ENCODE measurements around the gene PRKAR1B. TPM values are rescaled to one million over a fixed set of nuclear protein-coding genes. Genes with fewer than 3 reads are reported as not detected.

PRKAR1B gene
- total RNA-seq, 1 donor from 2014 or later = 14.2 TPM

- Histone ChIP-seq H3K36me3 (no peaks in the 10 kb centered on the region), H3K27me3 (ENCODE audit: low read depth) (no peaks in the 10 kb centered on the region), H3K4me1 (peaks cover 20% of the 10 kb centered on the region), H3K9me3 (replicated peaks) (peaks cover 5% of the 10 kb centered on the region), H3K27ac (replicated peaks) (peak overlapping the region; percentile 42), H3K4me3 (no peak overlapping the region)
- intact Hi-C loops (cut with micrococcal nuclease) = no loop called here
- no peak for TF ChIP-seq CTCF (IDR thresholded peaks at IDR 0.05; ENCODE audit: borderline replicate concordance)
- no peak for DNase-seq
Measured at GRCh38 chr7:542713-543500, 184.2 kb downstream of the PRKAR1B start.

GRCh38 chr7:542131-542712 is 184.9 kb downstream of the PRKAR1B start:
- Histone ChIP-seq H3K27ac (replicated peaks) (peak overlapping the region; percentile 42), H3K27me3 (ENCODE audit: low read depth) (no peaks in the 10 kb centered on the region), H3K4me3 (no peak overlapping the region), H3K36me3 (no peaks in the 10 kb centered on the region), H3K9me3 (replicated peaks) (peaks cover 5% of the 10 kb centered on the region), H3K4me1 (peaks cover 23% of the 10 kb centered on the region)
- TF ChIP-seq CTCF (IDR thresholded peaks at IDR 0.05; ENCODE audit: borderline replicate concordance) = no peak
- DNase-seq = no peak
- intact Hi-C loops (cut with micrococcal nuclease) = no loop called here

- DNase-seq = no peak
Measured at GRCh38 chr7:541661-542060, 185.4 kb downstream of the PRKAR1B start.

GRCh38 chr7:540997-541396 is 186.1 kb downstream of the PRKAR1B start:
- no peaks in the 10 kb centered on the region for H3K36me3 ChIP-seq
- peaks cover 5% of the 10 kb centered on the region for H3K9me3 ChIP-seq (replicated peaks)
- TF ChIP-seq CTCF (IDR thresholded peaks at IDR 0.05; ENCODE audit: borderline replicate concordance) = no peak
- H3K4me3 ChIP-seq = no peak overlapping the region
- H3K27me3 ChIP-seq (ENCODE audit: low read depth) = no peaks in the 10 kb centered on the region
- H3K4me1 ChIP-seq = peaks cover 23% of the 10 kb centered on the region
- no peak overlapping the region for H3K27ac ChIP-seq (replicated peaks)
- DNase-seq = no peak
- intact Hi-C loops (cut with micrococcal nuclease) = no loop called here

More at GRCh38 chr7:541661-542060, 185.4 kb downstream of the PRKAR1B start:
- H3K4me1 ChIP-seq = peaks cover 23% of the 10 kb centered on the region
- intact Hi-C loops (cut with micrococcal nuclease) = no loop called here
- TF ChIP-seq CTCF (IDR thresholded peaks at IDR 0.05; ENCODE audit: borderline replicate concordance) = no peak
- no peak overlapping the region for H3K4me3 ChIP-seq
- H3K27me3 ChIP-seq (ENCODE audit: low read depth) = no peaks in the 10 kb centered on the region
- H3K27ac ChIP-seq (replicated peaks) = no peak overlapping the region
- peaks cover 5% of the 10 kb centered on the region for H3K9me3 ChIP-seq (replicated peaks)
- no peaks in the 10 kb centered on the region for H3K36me3 ChIP-seq

GRCh38 chr7:540579-540978 is 186.5 kb downstream of the PRKAR1B start:
- H3K9me3 ChIP-seq (replicated peaks) = peaks cover 5% of the 10 kb centered on the region
- no peak for DNase-seq
- intact Hi-C loops (cut with micrococcal nuclease) = no loop called here

More at GRCh38 chr7:540579-540978, 186.5 kb downstream of the PRKAR1B start:
- no peak overlapping the region for H3K4me3 ChIP-seq
- H3K27ac ChIP-seq (replicated peaks) = no peak overlapping the region
- H3K4me1 ChIP-seq = peaks cover 23% of the 10 kb centered on the region
- no peaks in the 10 kb centered on the region for H3K27me3 ChIP-seq (ENCODE audit: low read depth)
- TF ChIP-seq CTCF (IDR thresholded peaks at IDR 0.05; ENCODE audit: borderline replicate concordance) = no peak
- H3K36me3 ChIP-seq = no peaks in the 10 kb centered on the region

Data from left ventricle myocardium inferior (tissue), 1 donor.